HEK293 (cell line): ENCODE measurements around the gene SP8.
"Not testable (repeated sequence)": the region's sequence is repeated elsewhere in the genome, so short reads cannot be mapped to it uniquely, and the experiment has no call there.

Experiments used
- CTCF ChIA-PET: fragments of 350-600 bp; formaldehyde crosslinking; extraction: SDS; loops from one replicate; lab custom pipeline; 2021; ENCODE audit warnings: antibody characterized with exemption; lab: Yijun Ruan, JAX
- POLR2A ChIA-PET: fragments of 300-600 bp; formaldehyde crosslinking; extraction: SDS; loops from one replicate; lab custom pipeline; 2020; ENCODE audit warnings: antibody characterized with exemption, inconsistent platforms; lab: Yijun Ruan, JAX
- H3K27ac ChIP-seq: fragments of 200-500 bp; sonication (Bioruptor generic); 2 replicates; pipeline ENCODE4 v1.5.1; 2014; ENCODE audit warnings: low read depth, low read length, control low read depth, inconsistent platforms; ENCODE audit errors: extremely low read depth
- H3K36me3 ChIP-seq, 2 experiments: fragments of 200-500 bp in 1 of 2; sonication (Bioruptor generic) in 1 of 2; 1 replicate in 1 of 2; 2 replicates in 1 of 2; pipeline ENCODE4 v1.5.1; 2014 to 2017; ENCODE audit warnings: inconsistent platforms in 2 of 2, low read length in 2 of 2; ENCODE audit not compliant: control insufficient read depth in 2 of 2, insufficient read depth in 1 of 2
- H3K4me1 ChIP-seq: fragments of 200-500 bp; sonication (Bioruptor generic); 2 replicates; pipeline ENCODE4 v1.5.1; 2014; ENCODE audit warnings: mild to moderate bottlenecking, low read length, inconsistent platforms; ENCODE audit not compliant: control insufficient read depth, insufficient read depth
- H3K4me3 ChIP-seq: 2 replicates; pipeline ENCODE4 v1.5.1; 2011; ENCODE audit warnings: low read depth, mild to moderate bottlenecking, control low read depth, low read length, moderate library complexity
- H3K9me3 ChIP-seq: fragments of 200-500 bp; sonication (Bioruptor generic); 2 replicates; pipeline ENCODE4 v1.5.1; 2014; ENCODE audit warnings: low read depth, low read length, inconsistent platforms; ENCODE audit not compliant: control insufficient read depth, insufficient read depth
- FEZF1 ChIP-seq: fragments of 450-650 bp; formaldehyde crosslinking; IDR thresholded peaks from 2 replicates; pipeline ENCODE4 v1.5.1; 2016; ENCODE audit warnings: missing biosample characterization, missing genetic modification characterization
- GFI1B ChIP-seq: fragments of 450-650 bp; formaldehyde crosslinking; IDR thresholded peaks from 2 replicates; pipeline ENCODE4 v1.5.1; 2016; ENCODE audit warnings: missing biosample characterization, missing genetic modification characterization
- SALL2 ChIP-seq: fragments of 450-650 bp; formaldehyde crosslinking; IDR thresholded peaks from 2 replicates; pipeline ENCODE4 v1.5.0; 2017; ENCODE audit warnings: missing biosample characterization, mild to moderate bottlenecking, missing genetic modification characterization, borderline replicate concordance
- TCF7L2 ChIP-seq: IDR thresholded peaks from 2 replicates; pipeline ENCODE4 v1.6.1; 2011; ENCODE audit warnings: low read depth, mild to moderate bottlenecking, inconsistent platforms, low read length, moderate library complexity, borderline replicate concordance
- ZFP69B ChIP-seq: fragments of 450-650 bp; formaldehyde crosslinking; IDR thresholded peaks from 2 replicates; pipeline ENCODE4 v1.5.1; 2016; ENCODE audit warnings: missing biosample characterization, missing genetic modification characterization
- ZNF169 ChIP-seq: fragments of 450-650 bp; formaldehyde crosslinking; IDR thresholded peaks from 2 replicates; pipeline ENCODE4 v1.5.1; 2016; ENCODE audit warnings: missing biosample characterization, missing genetic modification characterization
- ZNF221 ChIP-seq: fragments of 450-650 bp; formaldehyde crosslinking; IDR thresholded peaks from 2 replicates; pipeline ENCODE4 v1.5.1; 2017; ENCODE audit warnings: missing biosample characterization, missing genetic modification characterization, borderline replicate concordance
- ZNF292 ChIP-seq: fragments of 450-650 bp; formaldehyde crosslinking; IDR thresholded peaks from 2 replicates; pipeline ENCODE4 v1.5.1; 2016; ENCODE audit warnings: low read depth, missing biosample characterization, missing genetic modification characterization, borderline replicate concordance
- ZNF350 ChIP-seq: fragments of 450-650 bp; formaldehyde crosslinking; IDR thresholded peaks from 2 replicates; pipeline ENCODE4 v1.5.0; 2017; ENCODE audit warnings: missing biosample characterization, mild to moderate bottlenecking, missing genetic modification characterization
- ZNF530 ChIP-seq: fragments of 450-650 bp; formaldehyde crosslinking; IDR thresholded peaks from 2 replicates; pipeline ENCODE4 v1.5.1; 2016; ENCODE audit warnings: low read depth, missing biosample characterization, missing genetic modification characterization
- ZNF571 ChIP-seq: fragments of 450-650 bp; formaldehyde crosslinking; IDR thresholded peaks from 2 replicates; pipeline ENCODE4 v1.5.0; 2017; ENCODE audit warnings: missing biosample characterization, missing genetic modification characterization
- ZNF621 ChIP-seq: fragments of 450-650 bp; formaldehyde crosslinking; IDR thresholded peaks from 2 replicates; pipeline ENCODE4 v1.5.1; 2017; ENCODE audit warnings: missing biosample characterization, missing genetic modification characterization
- ZNF658 ChIP-seq: fragments of 450-650 bp; formaldehyde crosslinking; IDR thresholded peaks from 2 replicates; pipeline ENCODE4; 2016; ENCODE audit warnings: missing biosample characterization, missing genetic modification characterization
- ZNF660 ChIP-seq: fragments of 450-650 bp; IDR thresholded peaks from 2 replicates; pipeline ENCODE4 v1.5.1; 2018; ENCODE audit warnings: missing biosample characterization, mild to moderate bottlenecking, missing genetic modification characterization
- ZNF837 ChIP-seq: fragments of 450-650 bp; formaldehyde crosslinking; IDR thresholded peaks from 2 replicates; pipeline ENCODE4 v1.5.1; 2016; ENCODE audit warnings: missing biosample characterization, missing genetic modification characterization
- TF ChIP-seq, protein P1 (sequence below): fragments of 450-650 bp; IDR thresholded peaks from 2 replicates; pipeline ENCODE4 v1.5.1; 2018; ENCODE audit warnings: missing biosample characterization, mild to moderate bottlenecking, missing genetic modification characterization
- TF ChIP-seq, protein P2 (sequence below): fragments of 450-650 bp; formaldehyde crosslinking; IDR thresholded peaks from 2 replicates; pipeline ENCODE4 v1.5.1; 2017; ENCODE audit warnings: missing biosample characterization, missing genetic modification characterization
- TF ChIP-seq, protein P3 (sequence below): fragments of 450-650 bp; formaldehyde crosslinking; IDR thresholded peaks from 2 replicates; pipeline ENCODE4 v1.5.1; 2016; ENCODE audit warnings: missing biosample characterization, missing genetic modification characterization
- TF ChIP-seq, protein P4 (sequence below): fragments of 450-650 bp; formaldehyde crosslinking; conservative IDR thresholded peaks from 2 replicates; pipeline ENCODE4 v1.5.1; 2016; ENCODE audit warnings: low read depth, missing biosample characterization, missing genetic modification characterization
- TF ChIP-seq, protein P5 (sequence below): fragments of 450-650 bp; formaldehyde crosslinking; IDR thresholded peaks from 2 replicates; pipeline ENCODE4 v1.5.1; 2017; ENCODE audit warnings: missing biosample characterization, missing genetic modification characterization

The SP8 gene

DNA sequence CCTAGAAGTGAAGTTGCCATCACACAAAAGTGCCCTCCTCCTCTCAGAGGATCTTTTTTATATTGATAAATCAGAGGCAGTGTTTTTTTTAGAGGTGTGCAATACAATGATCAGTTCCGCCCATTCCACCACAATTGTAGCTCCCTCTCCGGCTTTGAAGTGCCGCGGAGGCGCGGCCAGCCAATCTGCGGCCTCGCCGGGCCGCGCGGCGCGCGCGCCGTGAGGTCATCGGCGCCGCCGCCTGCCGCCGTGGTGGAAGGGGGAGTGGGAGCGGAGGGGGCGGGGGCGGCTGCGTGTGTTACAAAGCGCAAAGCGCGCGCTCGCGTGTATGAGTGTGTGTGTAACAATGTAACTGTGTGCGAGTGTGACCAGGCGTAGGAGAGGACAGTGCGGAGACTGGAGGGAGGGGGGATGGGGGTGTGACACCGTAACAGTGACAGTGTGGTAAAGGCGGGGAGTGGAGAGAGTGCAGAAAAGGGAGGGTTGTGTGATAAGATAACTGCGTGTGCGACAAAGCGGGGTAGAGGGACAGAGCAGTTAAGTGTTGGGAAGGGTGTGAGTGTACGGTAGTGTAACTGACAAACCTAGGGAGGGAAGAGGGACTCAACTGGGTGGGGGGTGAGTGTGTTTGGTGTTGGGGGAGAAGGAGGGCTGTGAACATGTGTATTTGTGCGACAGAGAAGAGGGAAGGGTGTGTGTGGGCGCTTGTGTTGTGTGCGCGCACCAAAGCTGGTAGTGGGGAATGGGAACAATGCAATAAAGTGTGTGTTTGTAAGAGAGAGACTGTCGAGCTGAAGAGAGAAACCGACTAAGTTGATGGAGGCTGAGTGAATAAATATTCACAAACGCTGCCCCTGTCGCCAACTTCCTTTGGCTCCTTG, at the start of gene SP8 (continued):
- TF ChIP-seq, protein P1, sequence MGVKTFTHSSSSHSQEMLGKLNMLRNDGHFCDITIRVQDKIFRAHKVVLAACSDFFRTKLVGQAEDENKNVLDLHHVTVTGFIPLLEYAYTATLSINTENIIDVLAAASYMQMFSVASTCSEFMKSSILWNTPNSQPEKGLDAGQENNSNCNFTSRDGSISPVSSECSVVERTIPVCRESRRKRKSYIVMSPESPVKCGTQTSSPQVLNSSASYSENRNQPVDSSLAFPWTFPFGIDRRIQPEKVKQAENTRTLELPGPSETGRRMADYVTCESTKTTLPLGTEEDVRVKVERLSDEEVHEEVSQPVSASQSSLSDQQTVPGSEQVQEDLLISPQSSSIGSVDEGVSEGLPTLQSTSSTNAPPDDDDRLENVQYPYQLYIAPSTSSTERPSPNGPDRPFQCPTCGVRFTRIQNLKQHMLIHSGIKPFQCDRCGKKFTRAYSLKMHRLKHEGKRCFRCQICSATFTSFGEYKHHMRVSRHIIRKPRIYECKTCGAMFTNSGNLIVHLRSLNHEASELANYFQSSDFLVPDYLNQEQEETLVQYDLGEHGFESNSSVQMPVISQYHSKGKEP (tag by site-specific recombination), result no peak
- no peak for TF ChIP-seq SALL2 (tag by site-specific recombination)
- TF ChIP-seq, protein P2, sequence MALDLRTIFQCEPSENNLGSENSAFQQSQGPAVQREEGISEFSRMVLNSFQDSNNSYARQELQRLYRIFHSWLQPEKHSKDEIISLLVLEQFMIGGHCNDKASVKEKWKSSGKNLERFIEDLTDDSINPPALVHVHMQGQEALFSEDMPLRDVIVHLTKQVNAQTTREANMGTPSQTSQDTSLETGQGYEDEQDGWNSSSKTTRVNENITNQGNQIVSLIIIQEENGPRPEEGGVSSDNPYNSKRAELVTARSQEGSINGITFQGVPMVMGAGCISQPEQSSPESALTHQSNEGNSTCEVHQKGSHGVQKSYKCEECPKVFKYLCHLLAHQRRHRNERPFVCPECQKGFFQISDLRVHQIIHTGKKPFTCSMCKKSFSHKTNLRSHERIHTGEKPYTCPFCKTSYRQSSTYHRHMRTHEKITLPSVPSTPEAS (tag by site-specific recombination), result peak; percentile 64
- TF ChIP-seq, all 188 proteins: peak for 55

DNA sequence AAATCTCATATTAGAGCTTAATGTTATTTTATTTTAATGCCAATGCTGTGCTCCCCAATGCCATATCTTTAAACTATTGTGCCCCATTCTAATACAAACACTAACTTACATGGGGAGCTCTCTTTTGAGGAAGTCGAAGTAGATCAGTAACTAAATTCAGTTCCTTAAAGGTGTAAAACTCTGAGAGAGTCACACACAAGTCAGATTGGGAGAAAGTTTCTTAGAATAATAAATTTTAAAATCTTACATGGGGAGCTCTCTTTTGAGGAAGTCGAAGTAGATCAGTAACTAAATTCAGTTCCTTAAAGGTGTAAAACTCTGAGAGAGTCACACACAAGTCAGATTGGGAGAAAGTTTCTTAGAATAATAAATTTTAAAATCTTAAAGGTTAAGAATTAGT, 49.7 kb upstream of the SP8 start:
- H3K4me3 ChIP-seq, H3K36me3 ChIP-seq, H3K9me3 ChIP-seq, POLR2A ChIA-PET, H3K4me1 ChIP-seq, H3K27ac ChIP-seq: not testable (repeated sequence)
- CTCF ChIA-PET, result interaction anchor here (0.8 to 1.5 kb wide), 3 partner anchors 58 to 418 kb away, joined by 3 to 8 read pairs (median 6); no protein-coding TSS in a partner anchor

DNA sequence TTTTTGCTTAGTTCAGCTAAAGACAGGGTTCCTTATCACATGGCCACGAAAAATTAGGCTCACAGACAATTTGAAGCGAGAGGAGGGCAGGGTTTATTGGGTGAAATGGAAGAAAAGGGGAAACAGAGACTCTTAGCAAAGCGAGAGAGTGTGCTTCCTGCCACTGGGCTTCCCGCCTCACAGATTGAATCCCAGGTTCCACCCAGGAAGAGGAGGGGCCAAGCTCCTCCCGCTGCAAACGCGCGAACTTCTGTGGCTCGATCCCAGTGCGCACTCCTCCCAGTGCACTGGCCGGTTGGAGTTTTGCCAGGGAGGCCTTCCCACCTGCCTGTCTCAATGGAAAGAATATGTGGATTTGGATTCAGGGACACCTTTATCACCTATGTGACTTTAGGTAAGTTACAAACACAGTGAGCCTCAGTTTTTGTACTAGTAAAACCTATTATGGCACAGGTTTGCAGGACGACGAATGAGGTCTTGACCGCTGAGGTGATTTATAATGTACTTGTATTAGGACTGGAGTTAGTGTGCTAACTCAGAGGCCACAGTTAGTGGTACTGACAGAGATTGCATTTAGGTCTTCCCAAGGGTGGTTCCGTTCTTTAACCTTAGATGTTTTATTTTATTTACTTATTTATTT, 48.5 kb upstream of the SP8 start:
- H3K4me1 ChIP-seq, result no peaks in the 10 kb centered on the region
- H3K27ac ChIP-seq, result no peak overlapping the region
- no peaks in the 10 kb centered on the region for H3K9me3 ChIP-seq
- no peak overlapping the region for H3K4me3 ChIP-seq
- H3K36me3 ChIP-seq, result no peaks in the 10 kb centered on the region
- POLR2A ChIA-PET, result no interaction called here
- CTCF ChIA-PET, result interaction anchor here (0.7 to 1.7 kb wide), 3 partner anchors 10 to 90 kb away, joined by 3 to 4 read pairs (median 4); no protein-coding TSS in a partner anchor
- TF ChIP-seq ZNF292 (no peak), ZNF658 (tag by site-specific recombination) (no peak), ZNF837 (no peak), ZNF350 (tag by site-specific recombination) (no peak), ZNF621 (no peak), ZNF530 (tag by site-specific recombination) (no peak), FEZF1 (tag by site-specific recombination) (no peak), GFI1B (tag by site-specific recombination) (no peak), ZNF169 (no peak), ZNF660 (tag by site-specific recombination) (no peak), ZNF571 (tag by site-specific recombination) (no peak), TCF7L2 (no peak), ZFP69B (tag by site-specific recombination) (no peak), ZNF221 (tag by site-specific recombination) (no peak)
- TF ChIP-seq, protein P3, sequence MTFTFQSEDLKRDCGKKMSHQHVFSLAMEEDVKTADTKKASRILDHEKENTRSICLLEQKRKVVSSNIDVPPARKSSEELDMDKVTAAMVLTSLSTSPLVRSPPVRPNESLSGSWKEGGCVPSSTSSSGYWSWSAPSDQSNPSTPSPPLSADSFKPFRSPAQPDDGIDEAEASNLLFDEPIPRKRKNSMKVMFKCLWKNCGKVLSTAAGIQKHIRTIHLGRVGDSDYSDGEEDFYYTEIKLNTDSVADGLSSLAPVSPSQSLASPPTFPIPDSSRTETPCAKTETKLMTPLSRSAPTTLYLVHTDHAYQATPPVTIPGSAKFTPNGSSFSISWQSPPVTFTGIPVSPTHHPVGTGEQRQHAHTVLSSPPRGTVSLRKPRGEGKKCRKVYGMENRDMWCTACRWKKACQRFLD (tag by site-specific recombination), result no peak
- TF ChIP-seq, protein P4, sequence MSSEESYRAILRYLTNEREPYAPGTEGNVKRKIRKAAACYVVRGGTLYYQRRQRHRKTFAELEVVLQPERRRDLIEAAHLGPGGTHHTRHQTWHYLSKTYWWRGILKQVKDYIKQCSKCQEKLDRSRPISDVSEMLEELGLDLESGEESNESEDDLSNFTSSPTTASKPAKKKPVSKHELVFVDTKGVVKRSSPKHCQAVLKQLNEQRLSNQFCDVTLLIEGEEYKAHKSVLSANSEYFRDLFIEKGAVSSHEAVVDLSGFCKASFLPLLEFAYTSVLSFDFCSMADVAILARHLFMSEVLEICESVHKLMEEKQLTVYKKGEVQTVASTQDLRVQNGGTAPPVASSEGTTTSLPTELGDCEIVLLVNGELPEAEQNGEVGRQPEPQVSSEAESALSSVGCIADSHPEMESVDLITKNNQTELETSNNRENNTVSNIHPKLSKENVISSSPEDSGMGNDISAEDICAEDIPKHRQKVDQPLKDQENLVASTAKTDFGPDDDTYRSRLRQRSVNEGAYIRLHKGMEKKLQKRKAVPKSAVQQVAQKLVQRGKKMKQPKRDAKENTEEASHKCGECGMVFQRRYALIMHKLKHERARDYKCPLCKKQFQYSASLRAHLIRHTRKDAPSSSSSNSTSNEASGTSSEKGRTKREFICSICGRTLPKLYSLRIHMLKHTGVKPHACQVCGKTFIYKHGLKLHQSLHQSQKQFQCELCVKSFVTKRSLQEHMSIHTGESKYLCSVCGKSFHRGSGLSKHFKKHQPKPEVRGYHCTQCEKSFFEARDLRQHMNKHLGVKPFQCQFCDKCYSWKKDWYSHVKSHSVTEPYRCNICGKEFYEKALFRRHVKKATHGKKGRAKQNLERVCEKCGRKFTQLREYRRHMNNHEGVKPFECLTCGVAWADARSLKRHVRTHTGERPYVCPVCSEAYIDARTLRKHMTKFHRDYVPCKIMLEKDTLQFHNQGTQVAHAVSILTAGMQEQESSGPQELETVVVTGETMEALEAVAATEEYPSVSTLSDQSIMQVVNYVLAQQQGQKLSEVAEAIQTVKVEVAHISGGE, result no peak
- TF ChIP-seq, protein P5, sequence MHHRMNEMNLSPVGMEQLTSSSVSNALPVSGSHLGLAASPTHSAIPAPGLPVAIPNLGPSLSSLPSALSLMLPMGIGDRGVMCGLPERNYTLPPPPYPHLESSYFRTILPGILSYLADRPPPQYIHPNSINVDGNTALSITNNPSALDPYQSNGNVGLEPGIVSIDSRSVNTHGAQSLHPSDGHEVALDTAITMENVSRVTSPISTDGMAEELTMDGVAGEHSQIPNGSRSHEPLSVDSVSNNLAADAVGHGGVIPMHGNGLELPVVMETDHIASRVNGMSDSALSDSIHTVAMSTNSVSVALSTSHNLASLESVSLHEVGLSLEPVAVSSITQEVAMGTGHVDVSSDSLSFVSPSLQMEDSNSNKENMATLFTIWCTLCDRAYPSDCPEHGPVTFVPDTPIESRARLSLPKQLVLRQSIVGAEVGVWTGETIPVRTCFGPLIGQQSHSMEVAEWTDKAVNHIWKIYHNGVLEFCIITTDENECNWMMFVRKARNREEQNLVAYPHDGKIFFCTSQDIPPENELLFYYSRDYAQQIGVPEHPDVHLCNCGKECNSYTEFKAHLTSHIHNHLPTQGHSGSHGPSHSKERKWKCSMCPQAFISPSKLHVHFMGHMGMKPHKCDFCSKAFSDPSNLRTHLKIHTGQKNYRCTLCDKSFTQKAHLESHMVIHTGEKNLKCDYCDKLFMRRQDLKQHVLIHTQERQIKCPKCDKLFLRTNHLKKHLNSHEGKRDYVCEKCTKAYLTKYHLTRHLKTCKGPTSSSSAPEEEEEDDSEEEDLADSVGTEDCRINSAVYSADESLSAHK, result no peak
- TF ChIP-seq, all 188 proteins: peak for 0
